ENCODE results near the gene HOXD13. TPM values are rescaled to one million over a fixed set of nuclear protein-coding genes. Genes with fewer than 3 reads are reported as not detected.

Gene HOXD13
- total RNA-seq, 2 experiments from 2014 or later = not detected

- Mint-ChIP-seq H3K9me3 (no peaks in the 10 kb centered on the region), H3K27me3 (peaks cover 80% of the 10 kb centered on the region), H3K4me1 (peaks cover 9% of the 10 kb centered on the region), H3K36me3 (ENCODE audit: low read depth) (peaks cover 14% of the 10 kb centered on the region), H3K27ac (no peak overlapping the region), H3K4me3 (no peak overlapping the region)
- ChIA-PET POLR2A (no interaction called here), CTCF (no interaction called here)
- no peak for DNase-seq
Measured at GRCh38 chr2:176076063-176076462, 16.5 kb upstream of the HOXD13 start.

- Mint-ChIP-seq H3K4me1 (peaks cover 9% of the 10 kb centered on the region), H3K9me3 (no peaks in the 10 kb centered on the region), H3K4me3 (no peak overlapping the region), H3K36me3 (ENCODE audit: low read depth) (peaks cover 18% of the 10 kb centered on the region), H3K27ac (no peak overlapping the region), H3K27me3 (peaks cover 80% of the 10 kb centered on the region)
- ChIA-PET POLR2A (no interaction called here), CTCF (interaction anchor here (1.7 kb wide), 1 partner anchor 43 kb away, joined by 4 read pairs; no protein-coding TSS in a partner anchor)
- no peak for DNase-seq
Measured at GRCh38 chr2:176076796-176077195, 15.7 kb upstream of the HOXD13 start.

GRCh38 chr2:176078541-176079284 lies 13.8 kb upstream of the HOXD13 start:
- no peak for DNase-seq
- peaks cover 9% of the 10 kb centered on the region for H3K4me1 Mint-ChIP-seq
- H3K9me3 Mint-ChIP-seq = no peaks in the 10 kb centered on the region
- peak overlapping the region; percentile 57 for H3K4me3 Mint-ChIP-seq
- H3K27me3 Mint-ChIP-seq = peaks cover 77% of the 10 kb centered on the region
- peak overlapping the region; percentile 61 for H3K27ac Mint-ChIP-seq
- H3K36me3 Mint-ChIP-seq (ENCODE audit: low read depth) = peaks cover 19% of the 10 kb centered on the region
- ChIA-PET POLR2A (no interaction called here), CTCF (interaction anchor here (0.8 kb wide), 1 partner anchor 114 kb away, joined by 4 read pairs; no protein-coding TSS in a partner anchor)

GRCh38 chr2:176079285-176079830 lies 13.2 kb upstream of the HOXD13 start:
- Mint-ChIP-seq H3K9me3 (no peaks in the 10 kb centered on the region), H3K27ac (peak overlapping the region; percentile 61), H3K4me1 (peaks cover 9% of the 10 kb centered on the region), H3K4me3 (peak overlapping the region; percentile 57), H3K27me3 (peaks cover 78% of the 10 kb centered on the region), H3K36me3 (ENCODE audit: low read depth) (peaks cover 20% of the 10 kb centered on the region)
- POLR2A ChIA-PET = no interaction called here
- CTCF ChIA-PET = interaction anchor here (0.8 kb wide), 1 partner anchor 113 kb away, joined by 4 read pairs; no protein-coding TSS in a partner anchor
- no peak for DNase-seq

- Mint-ChIP-seq H3K4me3 (peak overlapping the region; percentile 57), H3K27ac (peak overlapping the region; percentile 61), H3K27me3 (peaks cover 78% of the 10 kb centered on the region), H3K36me3 (ENCODE audit: low read depth) (peaks cover 20% of the 10 kb centered on the region), H3K9me3 (no peaks in the 10 kb centered on the region), H3K4me1 (peaks cover 9% of the 10 kb centered on the region)
- DNase-seq = no peak
- ChIA-PET POLR2A (no interaction called here), CTCF (interaction anchor here (0.8 kb wide), 1 partner anchor 112 kb away, joined by 4 read pairs; no protein-coding TSS in a partner anchor)
Measured at GRCh38 chr2:176079831-176080539, 12.5 kb upstream of the HOXD13 start.

- Mint-ChIP-seq H3K9me3 (no peaks in the 10 kb centered on the region), H3K27me3 (peaks cover 78% of the 10 kb centered on the region), H3K4me1 (peaks cover 9% of the 10 kb centered on the region), H3K4me3 (peak overlapping the region; percentile 33), H3K36me3 (ENCODE audit: low read depth) (peaks cover 20% of the 10 kb centered on the region), H3K27ac (peak overlapping the region; percentile 59)
- no peak for DNase-seq
- CTCF ChIA-PET = interaction anchor here (0.7 kb wide), 1 partner anchor 52 kb away, joined by 4 read pairs; no protein-coding TSS in a partner anchor
- POLR2A ChIA-PET = no interaction called here
Measured at GRCh38 chr2:176080540-176081375, 11.8 kb upstream of the HOXD13 start.

GRCh38 chr2:176081376-176081836 lies 11.1 kb upstream of the HOXD13 start:
- no peaks in the 10 kb centered on the region for H3K9me3 Mint-ChIP-seq
- no peak for DNase-seq
- peak overlapping the region; percentile 33 for H3K4me3 Mint-ChIP-seq
- peaks cover 76% of the 10 kb centered on the region for H3K27me3 Mint-ChIP-seq
- H3K27ac Mint-ChIP-seq = peak overlapping the region; percentile 59
- ChIA-PET POLR2A (no interaction called here), CTCF (no interaction called here)
- H3K36me3 Mint-ChIP-seq (ENCODE audit: low read depth) = peaks cover 20% of the 10 kb centered on the region
- peaks cover 9% of the 10 kb centered on the region for H3K4me1 Mint-ChIP-seq

GRCh38 chr2:176081837-176082524 lies 10.5 kb upstream of the HOXD13 start:
- H3K4me3 Mint-ChIP-seq = peak overlapping the region; percentile 10
- no peak for DNase-seq
- peak overlapping the region; percentile 58 for H3K27ac Mint-ChIP-seq
- CTCF ChIA-PET = no interaction called here
- peaks cover 77% of the 10 kb centered on the region for H3K27me3 Mint-ChIP-seq
- H3K4me1 Mint-ChIP-seq = peaks cover 9% of the 10 kb centered on the region
- H3K36me3 Mint-ChIP-seq (ENCODE audit: low read depth) = peaks cover 20% of the 10 kb centered on the region
- POLR2A ChIA-PET = no interaction called here
- H3K9me3 Mint-ChIP-seq = no peaks in the 10 kb centered on the region

- ChIA-PET CTCF (no interaction called here), POLR2A (no interaction called here)
- Mint-ChIP-seq H3K4me1 (peaks cover 9% of the 10 kb centered on the region), H3K27ac (peak overlapping the region; percentile 40), H3K9me3 (no peaks in the 10 kb centered on the region), H3K27me3 (peaks cover 78% of the 10 kb centered on the region), H3K4me3 (no peak overlapping the region), H3K36me3 (ENCODE audit: low read depth) (peaks cover 20% of the 10 kb centered on the region)
- DNase-seq = no peak
Measured at GRCh38 chr2:176082525-176082823, 10.0 kb upstream of the HOXD13 start.

- POLR2A ChIA-PET = no interaction called here
- Mint-ChIP-seq H3K4me1 (peaks cover 9% of the 10 kb centered on the region), H3K36me3 (ENCODE audit: low read depth) (peaks cover 20% of the 10 kb centered on the region), H3K27me3 (peaks cover 84% of the 10 kb centered on the region), H3K9me3 (no peaks in the 10 kb centered on the region), H3K27ac (peak overlapping the region; percentile 34), H3K4me3 (peak overlapping the region; percentile 32)
- CTCF ChIA-PET = no interaction called here
- DNase-seq = no peak
Measured at GRCh38 chr2:176082824-176083751, 9.4 kb upstream of the HOXD13 start.

- Mint-ChIP-seq H3K4me1 (peaks cover 10% of the 10 kb centered on the region), H3K4me3 (peak within 1 kb of the TSS; percentile 32), H3K27me3 (peaks cover 84% of the 10 kb centered on the region), H3K27ac (peak within 1 kb of the TSS; percentile 44), H3K36me3 (ENCODE audit: low read depth) (peaks cover 16% of the 10 kb centered on the region), H3K9me3 (no peaks in the 10 kb centered on the region)
- no peak for DNase-seq
- ChIA-PET POLR2A (no interaction called here), CTCF (no interaction called here)
Measured at GRCh38 chr2:176083796-176084261, 8.7 kb upstream of the HOXD13 start, which contains the start of gene EVX2. Gene EVX2, minus strand, starts transcription at chr2:176083962. Its CDS starts 186 bp downstream, at chr2:176083776.

All from activated CD4-positive, alpha-beta memory T cell treated with anti-CD3 and anti-CD28 coated beads, Interleukin-2, amount 10 ng/mL, durations not matched to agents 7 days and 5 days (primary cell).